C4-2B (cell line): ENCODE measurements around the gene ATG9A.

ENCODE experiments used
- H3K27ac ChIP-seq: fragments of 450-650 bp; 2 replicates; pipeline ENCODE4 v1.5.1; 2017
- CTCF ChIP-seq: fragments of 450-650 bp; conservative IDR thresholded peaks from 2 replicates; pipeline ENCODE4 v1.5.1; 2017; ENCODE audit warnings: mild to moderate bottlenecking
- ZFX ChIP-seq: fragments of 450-650 bp; IDR thresholded peaks from 2 replicates; pipeline ENCODE4 v1.6.1; 2017

Gene ATG9A

GRCh38 chr2:219228041-219228910, 1.2 kb downstream of the ATG9A start:
- TF ChIP-seq ZFX (no peak), CTCF (no peak)
- H3K27ac ChIP-seq: peak overlapping the region; percentile 88

DNA sequence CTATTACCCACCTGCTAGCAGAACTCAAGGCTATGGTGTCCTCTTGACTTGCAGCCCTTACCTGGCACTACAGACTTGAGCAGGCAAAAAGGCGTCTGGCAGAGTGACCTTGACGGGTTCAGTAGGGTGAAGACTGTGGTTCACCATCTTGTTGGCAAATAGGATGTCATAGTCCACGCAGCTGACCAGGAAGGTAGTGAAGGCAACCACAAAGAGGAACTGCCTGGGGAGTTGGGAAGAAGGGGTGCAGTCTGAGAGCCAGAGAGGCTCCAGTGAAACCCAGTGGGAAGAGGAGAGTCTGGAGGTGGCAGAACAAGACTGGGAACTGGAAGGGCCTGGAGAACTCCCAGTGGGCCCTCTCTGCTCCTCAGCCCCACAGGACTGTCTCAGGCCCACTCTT, 4.1 kb downstream of the ATG9A start:
- TF ChIP-seq ZFX (no peak), CTCF (no peak)
- H3K27ac ChIP-seq: no peak overlapping the region

GRCh38 chr2:219223831-219224610, 5.4 kb downstream of the ATG9A start:
- no peak overlapping the region for H3K27ac ChIP-seq
- no peak for TF ChIP-seq CTCF
- TF ChIP-seq ZFX: no peak

- TF ChIP-seq ZFX (no peak), CTCF (no peak)
- H3K27ac ChIP-seq: no peak overlapping the region
These were observed 7.4 kb downstream of the ATG9A start for GRCh38 chr2:219221957-219222518.

- no peak overlapping the region for H3K27ac ChIP-seq
- TF ChIP-seq ZFX: no peak
- no peak for TF ChIP-seq CTCF
These were observed 8.6 kb downstream of the ATG9A start for GRCh38 chr2:219220652-219221402.

GRCh38 chr2:219219784-219220532, 9.5 kb downstream of the ATG9A start:
- TF ChIP-seq CTCF (no peak), ZFX (no peak)
- peak overlapping the region; percentile 94 for H3K27ac ChIP-seq
